ENCODE results near the gene KLK11.
A peak's percentile ranks its signal among the peaks of the same experiment; 100 is the strongest.
"Not testable (repeated sequence)": the region's sequence is repeated elsewhere in the genome, so short reads cannot be mapped to it uniquely, and the experiment has no call there.

Gene KLK11

DNA sequence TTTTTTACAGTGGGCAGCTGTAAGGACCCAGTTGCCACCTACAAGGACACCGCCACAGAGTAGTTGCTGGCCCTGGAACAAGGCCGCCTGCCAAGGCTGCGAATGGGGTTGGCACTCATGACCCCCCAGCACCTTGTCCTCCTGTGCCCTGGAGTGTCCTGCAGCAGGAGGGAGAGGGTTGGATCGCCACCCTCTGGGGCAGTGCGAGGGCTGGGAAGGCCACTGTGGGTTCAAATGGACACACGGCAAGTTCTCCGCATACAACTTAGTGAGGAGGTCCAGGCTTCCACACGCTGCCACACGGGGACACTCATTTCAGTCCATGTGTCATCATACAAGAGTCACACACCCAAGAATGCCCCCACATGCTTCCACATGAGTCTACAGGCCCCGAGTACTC lies 26.0 kb downstream of the KLK11 start:
- Histone ChIP-seq H3K27me3 (ENCODE audit: insufficient read depth, insufficient read length) (no peaks in the 10 kb centered on the region), H3K9me3 (ENCODE audit: insufficient read depth, low read length) (no peaks in the 10 kb centered on the region), H3K36me3 (ENCODE audit: insufficient read depth, insufficient read length, low read length) (no peaks in the 10 kb centered on the region), H3K4me1 (ENCODE audit: insufficient read depth, insufficient read length) (peaks cover 6% of the 10 kb centered on the region), H3K9ac (ENCODE audit: insufficient read length, low read depth) (peak overlapping the region; percentile 81), H3K4me3 (ENCODE audit: insufficient read length, low read depth) (peak overlapping the region; percentile 72)
- TF ChIP-seq ZNF274 (IDR thresholded peaks at IDR 0.05; ENCODE audit: low read depth, low read length): no peak
- no peak for TF ChIP-seq SUZ12 (IDR thresholded peaks at IDR 0.05; ENCODE audit: extremely low read depth, insufficient read depth, insufficient read length)
- TF ChIP-seq YY1 (IDR thresholded peaks at IDR 0.05; ENCODE audit: insufficient read depth, insufficient read length): no peak
- DNase-seq (ENCODE audit: low read depth, low spot score): no peak

GRCh38 chr19:50998686-50999085 lies 27.7 kb downstream of the KLK11 start:
- H3K4me1 ChIP-seq (ENCODE audit: insufficient read depth, insufficient read length): peaks cover 6% of the 10 kb centered on the region
- TF ChIP-seq YY1 (IDR thresholded peaks at IDR 0.05; ENCODE audit: insufficient read depth, insufficient read length) (no peak), ZNF274 (IDR thresholded peaks at IDR 0.05; ENCODE audit: low read depth, low read length) (no peak), SUZ12 (IDR thresholded peaks at IDR 0.05; ENCODE audit: extremely low read depth, insufficient read depth, insufficient read length) (no peak)
- peaks cover 4% of the 10 kb centered on the region; the same call in 1 of the 2 replicates for H3K9me3 ChIP-seq (ENCODE audit: insufficient read depth, low read length)
- H3K27me3 ChIP-seq (ENCODE audit: insufficient read depth, insufficient read length): no peaks in the 10 kb centered on the region
- no peak for DNase-seq (ENCODE audit: low read depth, low spot score)
- no peak overlapping the region for H3K9ac ChIP-seq (ENCODE audit: insufficient read length, low read depth)
- no peaks in the 10 kb centered on the region for H3K36me3 ChIP-seq (ENCODE audit: insufficient read depth, insufficient read length, low read length)
- H3K4me3 ChIP-seq (ENCODE audit: insufficient read length, low read depth): no peak overlapping the region

DNA sequence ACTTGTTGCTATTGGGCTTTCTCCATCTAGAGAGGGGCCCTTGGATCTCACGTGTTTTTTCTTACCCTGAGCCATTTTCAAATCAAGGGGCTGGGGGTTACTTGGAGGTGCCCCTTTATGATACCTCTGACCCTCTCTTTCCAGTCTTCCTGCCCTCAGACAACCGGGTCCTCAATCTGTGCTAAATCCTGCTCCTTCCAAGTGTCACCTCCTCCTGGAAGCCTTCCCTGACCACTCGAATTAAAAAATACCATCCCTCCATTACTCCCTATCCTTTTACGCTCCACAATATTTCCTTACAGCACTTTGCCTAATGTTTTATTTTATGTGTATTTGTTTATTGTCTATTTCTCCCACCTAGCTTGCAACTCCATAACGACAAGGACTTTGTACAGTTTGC lies 28.4 kb downstream of the KLK11 start:
- H3K27me3 ChIP-seq (ENCODE audit: insufficient read depth, insufficient read length): no peaks in the 10 kb centered on the region
- peaks cover 6% of the 10 kb centered on the region for H3K4me1 ChIP-seq (ENCODE audit: insufficient read depth, insufficient read length)
- H3K36me3 ChIP-seq (ENCODE audit: insufficient read depth, insufficient read length, low read length): no peaks in the 10 kb centered on the region
- no peak overlapping the region for H3K9ac ChIP-seq (ENCODE audit: insufficient read length, low read depth)
- no peak for TF ChIP-seq ZNF274 (IDR thresholded peaks at IDR 0.05; ENCODE audit: low read depth, low read length)
- no peak for TF ChIP-seq YY1 (IDR thresholded peaks at IDR 0.05; ENCODE audit: insufficient read depth, insufficient read length)
- no peak for TF ChIP-seq SUZ12 (IDR thresholded peaks at IDR 0.05; ENCODE audit: extremely low read depth, insufficient read depth, insufficient read length)
- H3K9me3 ChIP-seq (ENCODE audit: insufficient read depth, low read length): peaks cover 4% of the 10 kb centered on the region; the same call in 1 of the 2 replicates
- no peak for DNase-seq (ENCODE audit: low read depth, low spot score)
- H3K4me3 ChIP-seq (ENCODE audit: insufficient read length, low read depth): no peak overlapping the region

DNA sequence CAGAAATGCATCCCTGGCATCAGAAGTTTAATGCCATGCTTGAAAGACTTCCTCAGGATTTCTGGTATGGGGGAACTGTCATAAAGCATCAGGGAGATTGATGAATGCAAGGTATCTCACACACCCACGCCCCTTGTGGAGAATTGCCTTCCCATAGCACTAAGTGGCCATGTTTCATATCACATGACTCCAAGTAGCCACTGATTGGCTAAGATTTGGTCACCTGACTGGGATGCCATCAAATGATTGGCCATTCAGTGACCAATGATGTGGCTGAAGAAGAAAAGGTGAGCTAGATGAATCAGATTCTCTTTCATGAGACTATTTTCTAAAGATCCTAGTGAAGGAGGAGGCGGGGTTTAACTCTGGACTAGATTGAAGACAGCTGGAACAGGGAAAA lies 32.3 kb downstream of the KLK11 start:
- H3K4me1 ChIP-seq (ENCODE audit: insufficient read depth, insufficient read length): no peaks in the 10 kb centered on the region
- no peak for TF ChIP-seq ZNF274 (IDR thresholded peaks at IDR 0.05; ENCODE audit: low read depth, low read length)
- no peak for TF ChIP-seq SUZ12 (IDR thresholded peaks at IDR 0.05; ENCODE audit: extremely low read depth, insufficient read depth, insufficient read length)
- no peak for TF ChIP-seq YY1 (IDR thresholded peaks at IDR 0.05; ENCODE audit: insufficient read depth, insufficient read length)
- H3K9me3 ChIP-seq (ENCODE audit: insufficient read depth, low read length): peaks cover 4% of the 10 kb centered on the region; the same call in 1 of the 2 replicates
- no peak overlapping the region for H3K4me3 ChIP-seq (ENCODE audit: insufficient read length, low read depth)
- no peaks in the 10 kb centered on the region for H3K36me3 ChIP-seq (ENCODE audit: insufficient read depth, insufficient read length, low read length)
- H3K27me3 ChIP-seq (ENCODE audit: insufficient read depth, insufficient read length): no peaks in the 10 kb centered on the region
- H3K9ac ChIP-seq (ENCODE audit: insufficient read length, low read depth): no peak overlapping the region
- DNase-seq (ENCODE audit: low read depth, low spot score): no peak

GRCh38 chr19:50992666-50993035 lies 33.8 kb downstream of the KLK11 start:
- Histone ChIP-seq H3K9me3 (ENCODE audit: insufficient read depth, low read length) (peaks cover 4% of the 10 kb centered on the region; the same call in 1 of the 2 replicates), H3K36me3 (ENCODE audit: insufficient read depth, insufficient read length, low read length) (no peaks in the 10 kb centered on the region), H3K9ac (ENCODE audit: insufficient read length, low read depth) (no peak overlapping the region), H3K4me1 (ENCODE audit: insufficient read depth, insufficient read length) (no peaks in the 10 kb centered on the region), H3K27me3 (ENCODE audit: insufficient read depth, insufficient read length) (no peaks in the 10 kb centered on the region), H3K4me3 (ENCODE audit: insufficient read length, low read depth) (no peak overlapping the region)
- TF ChIP-seq SUZ12 (IDR thresholded peaks at IDR 0.05; ENCODE audit: extremely low read depth, insufficient read depth, insufficient read length) (no peak), YY1 (IDR thresholded peaks at IDR 0.05; ENCODE audit: insufficient read depth, insufficient read length) (no peak), ZNF274 (IDR thresholded peaks at IDR 0.05; ENCODE audit: low read depth, low read length) (no peak)
- DNase-seq (ENCODE audit: low read depth, low spot score): no peak

DNA sequence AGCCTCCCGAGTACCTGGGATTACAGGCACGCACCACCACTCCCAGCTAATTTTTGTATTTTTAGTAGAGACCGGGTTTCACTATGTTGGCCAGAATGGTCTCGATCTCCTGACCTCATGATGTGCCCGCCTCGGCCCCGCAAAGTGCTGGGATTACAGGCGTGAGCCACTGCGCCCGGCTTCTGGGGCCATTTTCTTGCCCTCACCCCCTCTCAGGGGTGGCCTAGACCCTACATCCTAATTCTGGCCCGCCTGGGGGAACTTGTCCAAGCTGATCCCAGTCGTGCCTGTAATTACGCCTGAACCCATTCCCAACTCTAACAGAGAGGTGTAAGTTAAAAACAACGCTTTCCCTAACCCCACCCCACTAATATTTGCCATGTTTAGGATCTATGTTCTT lies 42.0 kb downstream of the KLK11 start:
- H3K27me3 ChIP-seq (ENCODE audit: insufficient read depth, insufficient read length); H3K9me3 ChIP-seq (ENCODE audit: insufficient read depth, low read length); H3K4me1 ChIP-seq (ENCODE audit: insufficient read depth, insufficient read length); H3K9ac ChIP-seq (ENCODE audit: insufficient read length, low read depth); H3K4me3 ChIP-seq (ENCODE audit: insufficient read length, low read depth); H3K36me3 ChIP-seq (ENCODE audit: insufficient read depth, insufficient read length, low read length); DNase-seq (ENCODE audit: low read depth, low spot score): not testable (repeated sequence)

- DNase-seq (ENCODE audit: low read depth, low spot score): no peak
- TF ChIP-seq ZNF274 (IDR thresholded peaks at IDR 0.05; ENCODE audit: low read depth, low read length) (no peak), SUZ12 (IDR thresholded peaks at IDR 0.05; ENCODE audit: extremely low read depth, insufficient read depth, insufficient read length) (no peak), YY1 (IDR thresholded peaks at IDR 0.05; ENCODE audit: insufficient read depth, insufficient read length) (no peak)
- Histone ChIP-seq H3K4me1 (ENCODE audit: insufficient read depth, insufficient read length) (peaks cover 6% of the 10 kb centered on the region), H3K4me3 (ENCODE audit: insufficient read length, low read depth) (no peak within 1 kb of the TSS), H3K27me3 (ENCODE audit: insufficient read depth, insufficient read length) (no peaks in the 10 kb centered on the region), H3K9me3 (ENCODE audit: insufficient read depth, low read length) (no peaks in the 10 kb centered on the region), H3K9ac (ENCODE audit: insufficient read length, low read depth) (no peak within 1 kb of the TSS), H3K36me3 (ENCODE audit: insufficient read depth, insufficient read length, low read length) (no peaks in the 10 kb centered on the region)
Observed at GRCh38 chr19:50983625-50984292, 42.7 kb downstream of the KLK11 start, which contains the start of gene KLK7. KLK7 (minus strand) TSS chr19:50983917; CDS start chr19:50982399, 1,518 bp downstream.
